Measurements from ENCODE around the gene CACNA1H. TPM values are rescaled to one million over a fixed set of nuclear protein-coding genes. Genes with fewer than 3 reads are reported as not detected.
"Not testable (repeated sequence)": the region's sequence is repeated elsewhere in the genome, so short reads cannot be mapped to it uniquely, and the experiment has no call there.

CACNA1H gene
- total RNA-seq, 1 donor from 2014 or later, result 9.5 TPM

DNA sequence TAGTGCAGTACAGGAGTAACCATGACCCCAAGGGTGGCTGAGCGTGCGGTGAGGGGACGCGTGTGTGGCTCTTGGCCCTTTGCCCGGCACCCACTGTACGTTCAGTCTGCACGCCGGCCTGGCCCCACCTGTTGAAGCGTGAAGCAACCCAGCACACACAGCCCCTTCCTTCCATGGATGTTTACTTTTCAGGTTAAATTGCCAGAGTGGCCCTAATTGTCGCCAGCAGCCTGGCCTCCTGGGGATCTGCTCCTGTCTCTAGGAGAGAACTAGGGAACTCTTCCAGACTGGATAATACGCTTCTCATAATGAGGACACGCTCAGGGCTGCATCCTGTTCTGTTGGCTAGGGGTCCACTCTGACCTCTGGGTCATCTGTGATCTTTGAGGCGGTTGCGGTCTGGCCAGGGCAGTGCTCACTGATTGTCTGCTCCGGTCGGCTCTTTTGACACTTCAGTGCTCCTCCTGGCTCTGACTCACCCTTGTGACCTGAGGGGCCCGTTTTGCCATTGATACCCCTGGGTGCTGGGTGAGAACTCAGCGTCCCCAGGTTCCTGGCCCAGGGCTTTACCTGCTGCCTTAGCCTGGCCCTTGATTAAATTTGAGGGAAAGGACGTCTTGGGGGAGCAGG, 44.4 kb downstream of the CACNA1H start:
- Mint-ChIP-seq H3K27ac (no peak overlapping the region), H3K4me1 (peaks cover 11% of the 10 kb centered on the region), H3K36me3 (peaks cover 6% of the 10 kb centered on the region), H3K9me3 (no peaks in the 10 kb centered on the region), H3K27me3 (ENCODE audit: insufficient read depth, low read depth) (peaks cover 2% of the 10 kb centered on the region), H3K4me3 (no peak overlapping the region)
- H3K4me2 ChIP-seq, result no peak overlapping the region
- DNase-seq (ENCODE audit: low spot score), result no peak
- H2AFZ ChIP-seq (replicated peaks), result no peak overlapping the region
- peaks cover 62% of the 10 kb centered on the region for H4K20me1 ChIP-seq (ENCODE audit: low read depth)
- TF ChIP-seq, protein P1, sequence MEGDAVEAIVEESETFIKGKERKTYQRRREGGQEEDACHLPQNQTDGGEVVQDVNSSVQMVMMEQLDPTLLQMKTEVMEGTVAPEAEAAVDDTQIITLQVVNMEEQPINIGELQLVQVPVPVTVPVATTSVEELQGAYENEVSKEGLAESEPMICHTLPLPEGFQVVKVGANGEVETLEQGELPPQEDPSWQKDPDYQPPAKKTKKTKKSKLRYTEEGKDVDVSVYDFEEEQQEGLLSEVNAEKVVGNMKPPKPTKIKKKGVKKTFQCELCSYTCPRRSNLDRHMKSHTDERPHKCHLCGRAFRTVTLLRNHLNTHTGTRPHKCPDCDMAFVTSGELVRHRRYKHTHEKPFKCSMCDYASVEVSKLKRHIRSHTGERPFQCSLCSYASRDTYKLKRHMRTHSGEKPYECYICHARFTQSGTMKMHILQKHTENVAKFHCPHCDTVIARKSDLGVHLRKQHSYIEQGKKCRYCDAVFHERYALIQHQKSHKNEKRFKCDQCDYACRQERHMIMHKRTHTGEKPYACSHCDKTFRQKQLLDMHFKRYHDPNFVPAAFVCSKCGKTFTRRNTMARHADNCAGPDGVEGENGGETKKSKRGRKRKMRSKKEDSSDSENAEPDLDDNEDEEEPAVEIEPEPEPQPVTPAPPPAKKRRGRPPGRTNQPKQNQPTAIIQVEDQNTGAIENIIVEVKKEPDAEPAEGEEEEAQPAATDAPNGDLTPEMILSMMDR (IDR thresholded peaks at IDR 0.05), result no peak
- TF ChIP-seq EZH2 (IDR thresholded peaks at IDR 0.05) (no peak), EZH2phosphoT487 (IDR thresholded peaks at IDR 0.05) (no peak)
- H3K79me2 ChIP-seq (ENCODE audit: low read depth), result no peaks in the 10 kb centered on the region
- no peaks in the 10 kb centered on the region for H3K27me3 ChIP-seq
- no peak overlapping the region for H3K4me3 ChIP-seq
- no peaks in the 10 kb centered on the region for H3K36me3 ChIP-seq
- H3K9ac ChIP-seq, result no peak overlapping the region
- H3F3A ChIP-seq (ENCODE audit: low read depth), result no peaks in the 10 kb centered on the region
- no peaks in the 10 kb centered on the region for H3K4me1 ChIP-seq
- no peaks in the 10 kb centered on the region for H3K9me3 ChIP-seq (ENCODE audit: low read depth)
- no peak overlapping the region for H3K27ac ChIP-seq

- Histone ChIP-seq H4K20me1 (ENCODE audit: low read depth) (peaks cover 53% of the 10 kb centered on the region), H3K27me3 (no peaks in the 10 kb centered on the region), H3K36me3 (no peaks in the 10 kb centered on the region), H3F3A (ENCODE audit: low read depth) (no peaks in the 10 kb centered on the region), H3K4me2 (no peak overlapping the region), H3K9ac (no peak overlapping the region), H2AFZ (replicated peaks) (no peak overlapping the region), H3K9me3 (ENCODE audit: low read depth) (no peaks in the 10 kb centered on the region), H3K4me3 (no peak overlapping the region), H3K79me2 (ENCODE audit: low read depth) (no peaks in the 10 kb centered on the region), H3K4me1 (no peaks in the 10 kb centered on the region), H3K27ac (no peak overlapping the region)
- no peak overlapping the region for H3K4me3 Mint-ChIP-seq
- DNase-seq (ENCODE audit: low spot score), result no peak
- no peaks in the 10 kb centered on the region for H3K9me3 Mint-ChIP-seq
- no peak overlapping the region for H3K27ac Mint-ChIP-seq
- H3K4me1 Mint-ChIP-seq, result peaks cover 11% of the 10 kb centered on the region
- no peak for TF ChIP-seq EZH2 (IDR thresholded peaks at IDR 0.05)
- TF ChIP-seq, protein P1 (IDR thresholded peaks at IDR 0.05), result no peak
- no peak for TF ChIP-seq EZH2phosphoT487 (IDR thresholded peaks at IDR 0.05)
- H3K27me3 Mint-ChIP-seq (ENCODE audit: insufficient read depth, low read depth), result peaks cover 2% of the 10 kb centered on the region
- peaks cover 6% of the 10 kb centered on the region for H3K36me3 Mint-ChIP-seq
Measured at GRCh38 chr16:1198194-1198593, 45.3 kb downstream of the CACNA1H start.

- H3K79me2 ChIP-seq (ENCODE audit: low read depth); DNase-seq (ENCODE audit: low spot score); H3K9me3 ChIP-seq (ENCODE audit: low read depth); H3K36me3 Mint-ChIP-seq; H3K27ac Mint-ChIP-seq; H3K27me3 Mint-ChIP-seq (ENCODE audit: insufficient read depth, low read depth); H3F3A ChIP-seq (ENCODE audit: low read depth); H3K4me1 ChIP-seq; H3K4me3 Mint-ChIP-seq; H2AFZ ChIP-seq (replicated peaks); H3K4me3 ChIP-seq; H3K4me2 ChIP-seq; H3K36me3 ChIP-seq; H3K27ac ChIP-seq; H3K9me3 Mint-ChIP-seq; H3K27me3 ChIP-seq; H3K9ac ChIP-seq: not testable (repeated sequence)
- peaks cover 11% of the 10 kb centered on the region for H3K4me1 Mint-ChIP-seq
- peaks cover 47% of the 10 kb centered on the region for H4K20me1 ChIP-seq (ENCODE audit: low read depth)
Measured at GRCh38 chr16:1198671-1199346, 45.9 kb downstream of the CACNA1H start.

- Histone ChIP-seq H3K9me3 (ENCODE audit: low read depth) (no peaks in the 10 kb centered on the region), H3K4me3 (no peak overlapping the region), H3K27me3 (no peaks in the 10 kb centered on the region), H4K20me1 (ENCODE audit: low read depth) (peaks cover 40% of the 10 kb centered on the region), H3K36me3 (no peaks in the 10 kb centered on the region), H3K27ac (no peak overlapping the region), H3F3A (ENCODE audit: low read depth) (no peaks in the 10 kb centered on the region), H3K9ac (no peak overlapping the region), H2AFZ (replicated peaks) (no peak overlapping the region), H3K4me2 (no peak overlapping the region), H3K4me1 (no peaks in the 10 kb centered on the region), H3K79me2 (ENCODE audit: low read depth) (no peaks in the 10 kb centered on the region)
- Mint-ChIP-seq H3K27ac (no peak overlapping the region), H3K4me1 (peaks cover 11% of the 10 kb centered on the region), H3K36me3 (peaks cover 6% of the 10 kb centered on the region), H3K9me3 (no peaks in the 10 kb centered on the region), H3K4me3 (no peak overlapping the region), H3K27me3 (ENCODE audit: insufficient read depth, low read depth) (peaks cover 2% of the 10 kb centered on the region)
- TF ChIP-seq EZH2 (IDR thresholded peaks at IDR 0.05) (no peak), EZH2phosphoT487 (IDR thresholded peaks at IDR 0.05) (no peak)
- TF ChIP-seq, protein P1 (IDR thresholded peaks at IDR 0.05), result no peak
- no peak for DNase-seq (ENCODE audit: low spot score)
Measured at GRCh38 chr16:1199347-1200013, 46.6 kb downstream of the CACNA1H start.
